NCI-H69 (cell line): ENCODE results near the gene P4HA1.
A peak's percentile ranks its signal among the peaks of the same experiment; 100 is the strongest.

Source experiments
- DNase-seq: peaks from one replicate; lab custom pipeline; 2025; lab: John Stamatoyannopoulos, UW

The P4HA1 gene

DNA sequence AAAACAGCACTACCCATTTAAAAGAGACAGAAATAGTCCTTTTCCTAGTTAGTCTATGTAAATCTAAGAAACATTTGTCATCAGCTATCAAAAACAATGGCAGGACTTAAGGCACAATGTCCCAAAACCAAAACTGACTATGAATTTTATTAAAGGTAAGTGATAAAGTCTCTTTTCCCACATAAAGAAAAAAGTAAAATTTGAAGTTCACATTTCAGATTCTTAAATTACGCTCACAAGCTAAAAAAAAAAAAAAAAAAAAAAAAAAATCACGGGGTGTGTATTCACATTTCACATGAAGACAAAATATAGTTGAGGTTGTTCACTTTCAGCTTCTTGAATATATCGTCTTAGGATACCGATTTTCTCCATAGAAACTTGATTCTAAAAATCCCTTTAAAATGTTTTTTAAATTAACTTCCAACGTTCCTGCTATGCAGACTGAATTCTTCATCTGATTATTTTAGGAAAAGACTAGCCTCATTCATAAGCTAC, 1.6 kb downstream of the P4HA1 start:
- no peak for DNase-seq

DNA sequence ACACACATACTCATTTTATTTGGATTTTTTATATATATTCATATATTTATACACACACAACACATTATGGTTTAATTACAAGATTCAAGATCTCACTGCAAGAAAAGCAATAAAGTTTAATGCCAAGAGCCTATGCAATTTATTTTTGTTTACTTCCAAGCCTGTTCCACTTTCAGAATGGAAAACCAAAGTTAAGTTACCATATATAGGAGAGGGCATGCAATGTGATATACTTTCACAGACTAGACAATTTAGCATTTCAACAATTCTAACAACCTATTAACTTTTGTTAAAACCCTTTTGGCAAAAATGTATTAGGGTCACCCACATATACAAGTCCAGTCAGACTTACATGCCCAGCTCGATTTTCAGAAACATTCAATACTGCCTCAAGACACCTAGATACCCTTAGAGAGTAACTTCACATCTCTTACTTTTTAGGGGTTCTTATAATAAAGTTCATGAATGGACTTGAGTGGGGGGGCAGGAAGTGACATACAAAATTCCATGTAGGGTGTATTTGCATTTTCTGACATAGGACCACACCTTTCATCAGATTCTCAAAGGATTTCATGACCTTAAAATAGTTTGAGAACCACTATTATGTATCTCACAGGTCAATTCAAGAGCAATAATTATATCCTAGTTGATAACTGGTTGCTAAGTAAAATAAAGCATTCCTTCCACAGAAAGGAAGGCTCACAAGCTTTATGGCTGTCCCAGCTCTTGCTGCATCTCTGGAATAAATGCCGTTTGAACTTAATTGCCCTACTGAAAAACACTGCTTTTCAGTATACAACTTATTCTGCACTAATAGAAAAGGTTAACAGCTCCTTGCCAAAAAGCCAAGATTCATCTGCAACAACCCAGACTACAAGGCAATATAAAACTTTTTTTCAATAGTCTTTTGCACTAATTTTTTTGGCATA, 2.5 kb downstream of the P4HA1 start:
- DNase-seq, result peak; percentile 4

GRCh38 chr10:73092830-73093229, 3.8 kb downstream of the P4HA1 start:
- no peak for DNase-seq

- DNase-seq, result no peak
These were observed 8.4 kb downstream of the P4HA1 start for GRCh38 chr10:73088304-73088703.

- DNase-seq, result no peak
These were observed 9.8 kb downstream of the P4HA1 start for GRCh38 chr10:73086816-73087215.

GRCh38 chr10:73084209-73084608, 12.5 kb downstream of the P4HA1 start:
- no peak for DNase-seq

- no peak for DNase-seq
These were observed 13.4 kb downstream of the P4HA1 start for GRCh38 chr10:73083221-73083620.

DNA sequence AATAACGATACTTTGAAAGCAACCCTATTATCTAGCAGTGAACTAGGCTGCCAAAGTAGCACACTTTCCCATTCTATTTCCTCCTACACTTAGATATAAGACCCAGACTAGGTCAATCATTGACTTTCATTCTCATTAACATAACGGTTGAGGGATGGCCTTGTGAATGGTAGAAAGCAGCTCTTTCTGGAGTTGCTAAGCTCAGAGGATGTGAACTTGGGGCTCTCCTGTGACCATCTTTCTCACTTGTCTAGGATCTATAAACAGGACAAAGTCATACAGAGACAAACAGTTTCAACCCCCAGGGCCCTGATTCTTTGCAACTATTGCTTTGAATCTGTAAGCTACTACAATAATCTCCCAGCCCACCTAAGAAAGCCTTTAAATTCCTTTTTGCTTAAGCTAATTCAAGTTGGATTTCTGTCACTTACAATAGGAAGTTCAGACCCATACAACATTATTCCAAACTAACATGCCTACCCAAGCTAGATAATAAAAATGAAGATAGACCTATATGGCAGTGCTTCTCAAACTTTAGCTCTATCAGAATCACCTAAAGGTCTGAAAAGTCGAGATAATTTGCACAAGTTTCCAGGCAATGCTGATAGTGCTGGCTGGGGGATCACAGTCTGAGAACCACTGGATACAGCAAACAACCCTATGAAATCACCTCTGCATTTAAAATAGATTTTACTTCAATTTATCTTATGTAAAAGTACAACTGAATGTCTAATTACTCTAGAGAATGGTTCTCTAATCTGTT, 16.7 kb downstream of the P4HA1 start:
- no peak for DNase-seq

DNA sequence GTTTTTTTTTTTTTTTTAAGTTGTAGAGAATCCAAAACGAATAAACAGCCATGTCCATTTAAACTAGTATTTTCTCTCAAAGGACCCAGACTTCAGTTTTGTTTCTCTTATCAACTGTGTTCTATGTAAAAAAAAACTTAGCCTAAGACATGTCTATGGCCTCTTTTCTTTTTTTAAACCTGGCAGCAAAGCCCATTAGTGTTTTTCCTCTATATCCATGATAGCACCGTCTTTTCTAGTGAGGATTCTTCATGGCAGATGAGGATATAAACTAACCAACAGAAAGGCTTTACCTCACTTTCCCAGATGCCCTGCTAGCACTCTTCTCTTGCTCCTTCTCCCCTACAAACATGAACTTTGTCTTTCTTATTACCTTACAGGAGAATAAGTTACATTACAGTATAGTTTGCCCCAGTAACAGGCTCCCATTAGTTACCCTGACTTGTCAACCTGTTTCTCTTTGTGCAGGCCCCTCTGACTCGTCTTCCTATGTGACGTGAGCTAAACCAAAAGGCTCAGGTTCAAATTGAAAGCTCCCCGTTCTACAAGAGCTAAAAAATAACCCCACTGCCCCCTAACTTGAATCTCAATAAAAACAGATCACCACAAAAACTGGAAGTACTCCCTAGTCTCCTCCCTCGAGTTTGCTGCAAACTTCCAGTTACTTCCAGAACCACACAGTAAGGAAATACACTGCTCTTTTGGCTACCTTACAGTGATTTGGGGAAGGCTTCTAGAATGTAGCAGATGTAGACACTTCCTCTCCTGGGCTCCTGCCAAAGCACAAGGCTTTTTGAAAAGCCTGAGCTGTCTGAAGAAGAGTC, 20.1 kb downstream of the P4HA1 start:
- DNase-seq, result peak; percentile 3

- no peak for DNase-seq
These were observed 20.8 kb downstream of the P4HA1 start for GRCh38 chr10:73075829-73076228.

- no peak for DNase-seq
These were observed 23.0 kb downstream of the P4HA1 start for GRCh38 chr10:73073627-73074026.

- DNase-seq, result no peak
These were observed 31.2 kb downstream of the P4HA1 start for GRCh38 chr10:73065441-73065840.

- no peak for DNase-seq
These were observed 34.9 kb downstream of the P4HA1 start for GRCh38 chr10:73061743-73062142.

DNA sequence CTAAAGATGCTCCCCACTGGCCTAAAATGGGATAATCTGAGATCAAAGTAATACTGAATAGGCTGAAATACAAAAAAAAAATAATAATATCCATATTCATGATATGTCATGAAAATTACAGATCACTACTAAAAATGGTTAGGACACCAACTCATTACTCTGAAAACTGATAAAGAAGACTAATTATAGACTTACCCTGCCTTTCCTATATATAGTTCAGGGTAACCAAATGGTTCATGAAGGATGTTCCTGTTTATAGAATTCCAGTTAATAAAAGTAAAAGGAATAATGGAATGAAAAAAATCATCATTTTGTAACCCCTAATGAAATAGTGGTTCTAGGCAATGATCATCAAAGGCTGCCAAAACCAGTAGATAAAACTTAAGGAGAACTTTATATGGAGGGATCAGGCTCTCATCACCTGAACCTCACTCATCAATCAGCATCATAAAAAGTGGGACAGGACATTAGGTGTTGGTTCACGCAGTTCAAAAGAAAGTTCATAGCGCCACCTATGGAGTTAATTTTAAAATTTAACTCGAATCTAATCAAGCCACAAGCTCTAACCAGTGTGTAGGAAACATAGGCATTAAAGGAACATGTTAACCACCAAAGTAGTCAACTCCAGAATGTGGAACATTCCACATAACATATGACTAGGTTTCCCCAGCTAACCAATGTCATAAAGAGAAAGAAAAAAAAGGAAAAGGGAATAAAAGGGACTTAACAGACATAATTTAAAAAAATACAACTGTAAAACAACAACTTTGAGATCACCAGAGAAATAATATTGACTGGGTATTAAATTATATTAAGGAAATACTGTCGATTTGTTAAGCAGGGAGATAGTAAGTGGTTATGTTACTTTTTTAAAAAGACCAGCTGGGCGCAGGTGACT, 35.7 kb downstream of the P4HA1 start:
- DNase-seq, result peak; percentile 53

- no peak for DNase-seq
These were observed 36.5 kb downstream of the P4HA1 start for GRCh38 chr10:73060173-73060572.

GRCh38 chr10:73058057-73058591, 38.5 kb downstream of the P4HA1 start:
- no peak for DNase-seq

GRCh38 chr10:73054286-73054685, 42.4 kb downstream of the P4HA1 start:
- DNase-seq, result no peak

GRCh38 chr10:73053275-73053674, 43.4 kb downstream of the P4HA1 start:
- no peak for DNase-seq

DNA sequence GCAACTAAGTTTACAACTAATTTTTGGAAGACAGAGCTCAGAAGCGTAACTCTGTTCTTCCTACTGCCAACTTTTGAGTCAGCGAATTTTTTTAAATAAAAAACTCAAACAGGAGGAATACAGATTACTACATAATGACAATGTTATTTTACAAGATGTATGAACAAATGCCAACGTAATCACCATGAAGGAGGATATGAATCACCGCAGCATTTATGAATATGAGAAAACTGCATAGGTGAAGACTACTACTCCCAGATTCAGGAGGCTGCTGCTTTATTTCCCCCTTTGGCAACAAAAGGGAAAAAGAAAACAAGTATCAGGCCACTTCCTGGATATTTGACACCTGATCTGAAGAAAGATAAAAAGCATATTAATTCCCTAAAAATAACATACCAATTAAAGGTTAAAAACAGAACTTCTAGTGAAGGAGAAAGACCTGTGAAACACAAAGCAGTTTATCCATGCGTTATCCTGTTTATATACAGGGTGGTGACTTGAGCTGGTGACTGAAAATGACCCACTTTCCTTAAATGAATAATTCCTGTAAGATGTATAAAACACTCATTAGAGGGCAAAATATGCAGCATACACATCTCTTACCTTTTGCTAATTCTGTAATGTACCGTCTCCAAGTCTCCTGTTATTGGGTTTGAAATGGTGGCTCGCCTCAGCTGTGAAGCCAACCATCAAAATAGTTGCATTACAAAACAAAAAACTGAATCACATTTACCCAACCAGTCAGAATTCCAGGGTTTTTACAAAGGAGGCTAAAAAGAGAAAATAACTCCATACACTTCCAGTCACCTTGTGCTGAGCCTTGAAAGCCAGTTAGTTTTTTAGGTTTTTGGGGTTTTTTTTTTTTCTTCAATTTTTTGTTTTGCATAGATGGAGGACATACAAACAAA, 52.0 kb downstream of the P4HA1 start:
- DNase-seq, result no peak
